Measurements from ENCODE around the gene DDB1. TPM values are rescaled to one million over a fixed set of nuclear protein-coding genes. Genes with fewer than 3 reads are reported as not detected.

Gene DDB1
- total and polyA plus RNA-seq, 2 of the 4 experiments (the other 2 are of a cell fraction): 221 to 412 TPM

DNA sequence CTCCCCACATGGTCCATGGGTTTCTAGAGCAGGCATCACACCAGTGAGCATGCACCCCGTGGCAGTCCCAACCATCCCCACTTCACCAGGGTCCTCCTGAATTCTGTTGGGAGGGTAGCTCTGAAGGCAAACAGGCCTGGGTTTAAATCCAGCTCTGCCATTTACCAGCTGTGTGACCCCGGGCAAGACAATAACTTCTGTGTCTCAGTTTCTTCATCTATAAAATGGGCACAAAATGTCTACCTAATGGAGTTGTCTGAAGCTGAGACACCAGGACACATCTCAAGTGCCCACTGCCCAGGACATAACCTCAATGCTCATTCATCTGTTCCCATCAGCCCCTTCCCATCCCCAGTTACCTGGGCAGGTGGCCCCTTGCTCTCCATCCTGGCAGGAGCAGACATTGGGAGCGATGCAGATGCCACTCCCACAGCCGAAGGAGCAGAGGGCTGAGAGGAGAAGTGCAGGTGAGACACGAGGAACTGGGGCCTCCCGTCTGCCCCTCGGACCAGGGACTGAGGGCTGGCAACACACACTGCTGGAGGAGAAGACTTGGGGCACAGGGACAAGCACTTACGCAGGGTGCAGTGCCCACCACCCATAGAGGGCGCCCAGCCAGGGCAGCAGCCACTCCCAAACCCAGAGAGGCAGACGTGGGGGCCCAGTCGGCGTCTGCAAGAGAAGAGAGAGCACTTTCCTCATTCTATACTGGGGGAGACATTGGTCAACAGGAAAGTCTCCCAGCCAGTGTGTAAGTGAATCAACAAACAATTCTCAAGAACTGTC lies 41.8 kb downstream of the DDB1 start:
- Histone ChIP-seq H3K4ac (ENCODE audit: low read depth, low read length) (no peak overlapping the region), H2BK5ac (ENCODE audit: low read depth, low read length, poor library complexity, severe bottlenecking) (no peak overlapping the region), H3K4me3 (ENCODE audit: insufficient read depth, low read depth, low read length) (no peak overlapping the region), H3K4me1 (ENCODE audit: control insufficient read depth, insufficient read depth, low read length) (peaks cover 7% of the 10 kb centered on the region), H4K8ac (ENCODE audit: low read depth in 2 of 2, low read length in 2 of 2) (no peak overlapping the region), H3K56ac (ENCODE audit: extremely low read depth, insufficient read depth, low read length) (no peak overlapping the region), H2BK15ac (ENCODE audit: low read depth, low read length) (no peak overlapping the region), H4K5ac (ENCODE audit: low read depth, low read length) (no peak overlapping the region), H4K91ac (ENCODE audit: insufficient read depth, low read depth, low read length) (no peak overlapping the region), H2BK120ac (ENCODE audit: low read depth, low read length) (no peak overlapping the region), H3K27ac (ENCODE audit: insufficient read depth, low read length) (no peak overlapping the region), H3K9me3 (ENCODE audit: control insufficient read depth, insufficient read depth, low read length) (no peaks in the 10 kb centered on the region), H3K9me1 (ENCODE audit: insufficient read depth, low read length) (no peaks in the 10 kb centered on the region; the same call in 1 of the 2 replicates), H3K18ac (ENCODE audit: low read depth, low read length) (no peak overlapping the region), H4K20me1 (ENCODE audit: insufficient read depth, low read length) (no peaks in the 10 kb centered on the region; the same call in 1 of the 2 replicates), H3K79me1 (ENCODE audit: low read depth in 1 of 2, low read length in 2 of 2) (no peaks in the 10 kb centered on the region), H2AK9ac (replicated peaks; ENCODE audit: low read depth, low read length, poor library complexity) (no peak overlapping the region), H2AFZ (replicated peaks; ENCODE audit: low read length, poor library complexity) (no peak overlapping the region), H2AK5ac (ENCODE audit: low read depth, low read length) (no peak overlapping the region), H3K9ac (ENCODE audit: low read depth, low read length) (no peak overlapping the region), H3K36me3 (ENCODE audit: control insufficient read depth, insufficient read depth, low read length) (no peaks in the 10 kb centered on the region), H2BK20ac (ENCODE audit: low read depth, low read length) (no peak overlapping the region), H3K4me2 (ENCODE audit: low read depth, low read length) (no peak overlapping the region), H3K27me3 (ENCODE audit: control insufficient read depth, insufficient read depth, low read length) (peaks cover 2% of the 10 kb centered on the region; the same call in 1 of the 2 replicates), H3K14ac (replicated peaks; ENCODE audit: low read depth, low read length) (no peak overlapping the region), H3K23ac (ENCODE audit: low read depth, low read length) (no peak overlapping the region)
- intact Hi-C loops (cut with micrococcal nuclease): no loop called here
- dilution Hi-C loops (cut with HindIII; ENCODE audit: low sequenced_read_pairs, unreplicated experiment): no loop called here
- TF ChIP-seq RCOR1 (IDR thresholded peaks at IDR 0.05; ENCODE audit: insufficient replicate concordance, low read length): no peak
- TF ChIP-seq FOS (IDR thresholded peaks at IDR 0.05; ENCODE audit: low read depth, low read length): no peak
- TF ChIP-seq CTCF (conservative IDR thresholded peaks at IDR 0.05; ENCODE audit: low read depth, low read length): no peak
- TF ChIP-seq SMC3 (IDR thresholded peaks at IDR 0.05; ENCODE audit: low read depth, low read length): no peak
- TF ChIP-seq MAFK (IDR thresholded peaks at IDR 0.05; ENCODE audit: low read depth, low read length): no peak
- no peak for TF ChIP-seq NFE2L2 (IDR thresholded peaks at IDR 0.05; ENCODE audit: low read depth, low read length)
- TF ChIP-seq BHLHE40 (IDR thresholded peaks at IDR 0.05; ENCODE audit: low read depth, low read length): no peak
- TF ChIP-seq USF2 (IDR thresholded peaks at IDR 0.05; ENCODE audit: low read depth, low read length): no peak
- TF ChIP-seq POLR2A (IDR thresholded peaks at IDR 0.05; ENCODE audit: low read depth, low read length): no peak
- TF ChIP-seq ELK1 (IDR thresholded peaks at IDR 0.05; ENCODE audit: borderline replicate concordance, low read depth, low read length): no peak
- no peak for TF ChIP-seq CEBPB (IDR thresholded peaks at IDR 0.05; ENCODE audit: low read depth, low read length)
- TF ChIP-seq MXI1 (IDR thresholded peaks at IDR 0.05; ENCODE audit: borderline replicate concordance, low read depth, low read length): no peak
- no peak for TF ChIP-seq RAD21 (IDR thresholded peaks at IDR 0.05; ENCODE audit: low read length)
- no peak for TF ChIP-seq CHD1 (IDR thresholded peaks at IDR 0.05; ENCODE audit: low read depth, low read length)
- no peak for TF ChIP-seq MAZ (IDR thresholded peaks at IDR 0.05; ENCODE audit: borderline replicate concordance, low read depth, low read length)
- TF ChIP-seq RFX5 (IDR thresholded peaks at IDR 0.05; ENCODE audit: low read depth, low read length): no peak
- CTCF ChIA-PET: no interaction called here
- in situ Hi-C loops (cut with MboI; ENCODE audit: low sequenced_read_pairs): no loop called here
- DNase-seq (no peak), ATAC-seq (ENCODE audit: low read depth) (no peak)
- 96% methylated on average over 6 of the region's 12 CpGs; no CpG with 5 or more reads in 1 of the 2 experiments for WGBS, 2 experiments (ENCODE audit: extremely low coverage in 2 of 2, insufficient read length in 1 of 2)
- POLR2A ChIA-PET (ENCODE audit: unreplicated experiment): no interaction called here
- BruUV-seq (replicated peaks): no TSS peak
